ENCODE results near the gene SMG9. TPM values are rescaled to one million over a fixed set of nuclear protein-coding genes. Genes with fewer than 3 reads are reported as not detected.

The SMG9 gene
- total and polyA plus RNA-seq, 2 donors (not counting 1 experiment from before 2014, with no cell fraction given) = 6.0 to 6.1 TPM

DNA sequence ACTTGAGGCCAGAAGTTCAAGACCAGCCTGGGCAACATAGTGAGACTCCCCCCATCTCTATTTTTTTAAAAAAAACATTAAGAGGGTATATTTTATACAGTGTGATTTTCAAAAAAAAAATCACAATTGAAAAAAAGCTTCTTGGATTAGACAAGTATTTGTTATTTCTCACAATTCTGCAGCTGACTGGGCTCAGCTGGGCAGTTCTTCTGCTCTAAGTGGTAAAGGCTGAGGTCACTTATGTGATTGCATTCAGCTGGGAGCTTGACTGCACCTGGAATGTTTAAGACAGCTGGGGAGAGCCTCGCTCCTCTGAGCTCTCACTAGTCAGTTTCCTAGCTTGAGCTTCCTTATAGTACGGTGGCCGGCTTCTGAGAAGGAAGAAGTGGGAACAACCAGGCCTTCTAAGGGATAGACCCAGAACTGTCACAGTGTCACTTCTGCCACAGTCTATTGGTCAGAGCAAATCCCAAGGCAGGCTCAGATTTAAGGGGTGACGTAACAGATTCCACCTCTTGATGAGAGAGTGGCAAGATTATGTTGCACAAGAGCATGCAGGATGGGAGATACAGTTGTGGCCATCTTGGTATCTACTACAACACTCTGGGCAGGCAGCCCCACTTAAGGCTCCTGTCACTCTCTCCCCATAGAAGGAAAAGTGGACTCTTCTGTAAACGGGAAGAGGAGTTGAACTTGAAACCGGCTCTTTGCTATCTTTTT lies 58.6 kb downstream of the SMG9 start:
- H3K9me3 ChIP-seq (ENCODE audit: control insufficient read depth, insufficient read depth, low read depth, low read length) = no peaks in the 10 kb centered on the region
- H3K36me3 ChIP-seq (ENCODE audit: control insufficient read depth, insufficient read depth, low read length) = no peaks in the 10 kb centered on the region
- no peaks in the 10 kb centered on the region for H4K20me1 ChIP-seq (ENCODE audit: control insufficient read depth, extremely low read depth, insufficient read depth, low read length)
- H3K27ac ChIP-seq (ENCODE audit: insufficient read depth, low read length) = no peak overlapping the region
- no peak overlapping the region for H3K4me3 ChIP-seq (replicated peaks in 1 of 4; ENCODE audit: control extremely low read depth in 1 of 4, insufficient read depth in 1 of 4, low read depth in 3 of 4, low read length in 4 of 4)
- H3K4me2 ChIP-seq (ENCODE audit: extremely low read depth, insufficient read depth, low read length) = no peak overlapping the region
- H3K27me3 ChIP-seq (ENCODE audit: control insufficient read depth, insufficient read depth, low read length) = peaks cover 5% of the 10 kb centered on the region
- TF ChIP-seq, protein P1, sequence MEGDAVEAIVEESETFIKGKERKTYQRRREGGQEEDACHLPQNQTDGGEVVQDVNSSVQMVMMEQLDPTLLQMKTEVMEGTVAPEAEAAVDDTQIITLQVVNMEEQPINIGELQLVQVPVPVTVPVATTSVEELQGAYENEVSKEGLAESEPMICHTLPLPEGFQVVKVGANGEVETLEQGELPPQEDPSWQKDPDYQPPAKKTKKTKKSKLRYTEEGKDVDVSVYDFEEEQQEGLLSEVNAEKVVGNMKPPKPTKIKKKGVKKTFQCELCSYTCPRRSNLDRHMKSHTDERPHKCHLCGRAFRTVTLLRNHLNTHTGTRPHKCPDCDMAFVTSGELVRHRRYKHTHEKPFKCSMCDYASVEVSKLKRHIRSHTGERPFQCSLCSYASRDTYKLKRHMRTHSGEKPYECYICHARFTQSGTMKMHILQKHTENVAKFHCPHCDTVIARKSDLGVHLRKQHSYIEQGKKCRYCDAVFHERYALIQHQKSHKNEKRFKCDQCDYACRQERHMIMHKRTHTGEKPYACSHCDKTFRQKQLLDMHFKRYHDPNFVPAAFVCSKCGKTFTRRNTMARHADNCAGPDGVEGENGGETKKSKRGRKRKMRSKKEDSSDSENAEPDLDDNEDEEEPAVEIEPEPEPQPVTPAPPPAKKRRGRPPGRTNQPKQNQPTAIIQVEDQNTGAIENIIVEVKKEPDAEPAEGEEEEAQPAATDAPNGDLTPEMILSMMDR (conservative IDR thresholded peaks at IDR 0.05 in 1 of 2, IDR thresholded peaks at IDR 0.05 in 1 of 2; ENCODE audit: low read depth in 1 of 2, low read length in 2 of 2) = no peak
- no peak for TF ChIP-seq EZH2 (IDR thresholded peaks at IDR 0.05; ENCODE audit: low read length, missing control alignments)
- no peak overlapping the region for H3K9ac ChIP-seq (ENCODE audit: insufficient read depth, low read length)
- H2AFZ ChIP-seq (ENCODE audit: low read length) = no peak overlapping the region
- no peak for DNase-seq (ENCODE audit: low read depth in 2 of 2)
- peaks cover 3% of the 10 kb centered on the region for H3K4me1 ChIP-seq (ENCODE audit: control insufficient read depth, extremely low read depth, insufficient read depth, low read length)
- H3K79me2 ChIP-seq (ENCODE audit: control insufficient read depth, insufficient read depth, low read length) = no peaks in the 10 kb centered on the region

DNA sequence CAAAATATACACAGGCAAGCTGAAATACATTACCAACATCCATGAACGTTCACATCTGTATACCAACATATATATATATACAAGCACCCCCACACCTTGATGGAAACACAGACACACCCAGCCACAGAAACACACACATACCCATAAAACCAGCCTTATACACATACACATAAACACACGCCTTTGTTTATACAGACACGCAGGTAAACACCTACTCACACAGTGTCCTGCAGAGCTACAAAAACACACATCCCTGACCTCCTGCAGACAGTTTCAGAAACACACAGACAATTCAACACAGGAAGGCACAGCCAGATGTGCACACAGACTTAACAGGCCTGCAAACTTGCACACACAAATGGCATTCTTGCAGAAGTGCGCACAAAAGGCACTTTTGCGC lies 60.2 kb downstream of the SMG9 start:
- Histone ChIP-seq H3K27ac (ENCODE audit: insufficient read depth, low read length) (no peak overlapping the region), H3K4me2 (ENCODE audit: extremely low read depth, insufficient read depth, low read length) (no peak overlapping the region), H3K79me2 (ENCODE audit: control insufficient read depth, insufficient read depth, low read length) (no peaks in the 10 kb centered on the region), H3K27me3 (ENCODE audit: control insufficient read depth, insufficient read depth, low read length) (peaks cover 5% of the 10 kb centered on the region), H3K36me3 (ENCODE audit: control insufficient read depth, insufficient read depth, low read length) (no peaks in the 10 kb centered on the region), H2AFZ (ENCODE audit: low read length) (no peak overlapping the region), H3K9me3 (ENCODE audit: control insufficient read depth, insufficient read depth, low read depth, low read length) (no peaks in the 10 kb centered on the region), H3K9ac (ENCODE audit: insufficient read depth, low read length) (no peak overlapping the region), H4K20me1 (ENCODE audit: control insufficient read depth, extremely low read depth, insufficient read depth, low read length) (no peaks in the 10 kb centered on the region), H3K4me3 (replicated peaks in 1 of 4; ENCODE audit: control extremely low read depth in 1 of 4, insufficient read depth in 1 of 4, low read depth in 3 of 4, low read length in 4 of 4) (no peak overlapping the region), H3K4me1 (ENCODE audit: control insufficient read depth, extremely low read depth, insufficient read depth, low read length) (no peaks in the 10 kb centered on the region)
- DNase-seq (ENCODE audit: low read depth in 2 of 2) = no peak
- TF ChIP-seq, protein P1 (conservative IDR thresholded peaks at IDR 0.05 in 1 of 2, IDR thresholded peaks at IDR 0.05 in 1 of 2; ENCODE audit: low read depth in 1 of 2, low read length in 2 of 2) = no peak
- no peak for TF ChIP-seq EZH2 (IDR thresholded peaks at IDR 0.05; ENCODE audit: low read length, missing control alignments)

DNA sequence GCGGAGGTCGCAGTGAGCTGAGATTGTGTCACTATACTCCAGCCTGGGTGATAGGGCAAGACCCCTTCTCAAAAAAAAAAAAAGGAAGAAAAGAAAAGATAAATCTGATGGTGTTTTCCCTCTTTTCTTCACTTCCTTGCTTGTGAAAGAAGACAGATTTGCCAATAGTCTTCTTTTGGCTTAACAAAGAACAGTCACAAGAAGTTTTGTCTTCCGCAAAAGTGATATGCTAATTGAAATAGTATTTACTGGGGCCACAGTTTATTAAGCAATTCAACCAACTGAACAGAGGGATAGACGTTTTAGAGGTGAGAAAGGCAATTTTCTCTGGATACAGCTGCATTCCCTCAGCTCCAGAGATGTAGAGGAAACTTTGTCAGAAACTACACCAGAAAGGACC lies 61.9 kb downstream of the SMG9 start:
- Histone ChIP-seq H3K4me3 (replicated peaks in 1 of 4; ENCODE audit: control extremely low read depth in 1 of 4, insufficient read depth in 1 of 4, low read depth in 3 of 4, low read length in 4 of 4) (no peak overlapping the region), H3K27me3 (ENCODE audit: control insufficient read depth, insufficient read depth, low read length) (peaks cover 5% of the 10 kb centered on the region), H3K36me3 (ENCODE audit: control insufficient read depth, insufficient read depth, low read length) (no peaks in the 10 kb centered on the region), H2AFZ (ENCODE audit: low read length) (no peak overlapping the region), H3K4me1 (ENCODE audit: control insufficient read depth, extremely low read depth, insufficient read depth, low read length) (no peaks in the 10 kb centered on the region), H3K79me2 (ENCODE audit: control insufficient read depth, insufficient read depth, low read length) (no peaks in the 10 kb centered on the region), H3K9me3 (ENCODE audit: control insufficient read depth, insufficient read depth, low read depth, low read length) (no peaks in the 10 kb centered on the region), H3K4me2 (ENCODE audit: extremely low read depth, insufficient read depth, low read length) (no peak overlapping the region), H3K27ac (ENCODE audit: insufficient read depth, low read length) (no peak overlapping the region), H3K9ac (ENCODE audit: insufficient read depth, low read length) (no peak overlapping the region), H4K20me1 (ENCODE audit: control insufficient read depth, extremely low read depth, insufficient read depth, low read length) (no peaks in the 10 kb centered on the region)
- DNase-seq (ENCODE audit: low read depth in 2 of 2) = no peak
- no peak for TF ChIP-seq EZH2 (IDR thresholded peaks at IDR 0.05; ENCODE audit: low read length, missing control alignments)
- TF ChIP-seq, protein P1 (conservative IDR thresholded peaks at IDR 0.05 in 1 of 2, IDR thresholded peaks at IDR 0.05 in 1 of 2; ENCODE audit: low read depth in 1 of 2, low read length in 2 of 2) = no peak

Measured in fibroblast of lung (primary cell).